Stomach (tissue), 4 donors: Measurements from ENCODE around the gene POLR1C.

Experiments
- CTCF ChIP-seq, 7 experiments: fragments of 450-650 bp in 4 of 7; fragments of 200-600 bp in 3 of 7; sonication (generic) in 3 of 7; IDR thresholded peaks; one replicate each; pipeline ENCODE4 v1.5.1; 2016 to 2019; ENCODE audit warnings: antibody characterized with exemption in 7 of 7, control low read depth in 2 of 7, mild to moderate bottlenecking in 1 of 7
- EP300 ChIP-seq: sonication (generic); formaldehyde crosslinking; IDR thresholded peaks from one replicate; pipeline ENCODE4 v1.6.1; 2017; ENCODE audit warnings: antibody characterized with exemption
- POLR2A ChIP-seq, 4 donors: fragments of 450-650 bp; IDR thresholded peaks; one replicate each; pipeline ENCODE4 v1.6.1; 2016; ENCODE audit warnings: antibody characterized with exemption in 4 of 4, control low read depth in 2 of 4, mild to moderate bottlenecking in 1 of 4, moderate library complexity in 1 of 4
- POLR2AphosphoS5 ChIP-seq, 3 donors: sonication (generic); formaldehyde crosslinking; IDR thresholded peaks; one replicate each; pipeline ENCODE4 v1.6.1; 2016; ENCODE audit warnings: antibody characterized with exemption in 3 of 3

DNA sequence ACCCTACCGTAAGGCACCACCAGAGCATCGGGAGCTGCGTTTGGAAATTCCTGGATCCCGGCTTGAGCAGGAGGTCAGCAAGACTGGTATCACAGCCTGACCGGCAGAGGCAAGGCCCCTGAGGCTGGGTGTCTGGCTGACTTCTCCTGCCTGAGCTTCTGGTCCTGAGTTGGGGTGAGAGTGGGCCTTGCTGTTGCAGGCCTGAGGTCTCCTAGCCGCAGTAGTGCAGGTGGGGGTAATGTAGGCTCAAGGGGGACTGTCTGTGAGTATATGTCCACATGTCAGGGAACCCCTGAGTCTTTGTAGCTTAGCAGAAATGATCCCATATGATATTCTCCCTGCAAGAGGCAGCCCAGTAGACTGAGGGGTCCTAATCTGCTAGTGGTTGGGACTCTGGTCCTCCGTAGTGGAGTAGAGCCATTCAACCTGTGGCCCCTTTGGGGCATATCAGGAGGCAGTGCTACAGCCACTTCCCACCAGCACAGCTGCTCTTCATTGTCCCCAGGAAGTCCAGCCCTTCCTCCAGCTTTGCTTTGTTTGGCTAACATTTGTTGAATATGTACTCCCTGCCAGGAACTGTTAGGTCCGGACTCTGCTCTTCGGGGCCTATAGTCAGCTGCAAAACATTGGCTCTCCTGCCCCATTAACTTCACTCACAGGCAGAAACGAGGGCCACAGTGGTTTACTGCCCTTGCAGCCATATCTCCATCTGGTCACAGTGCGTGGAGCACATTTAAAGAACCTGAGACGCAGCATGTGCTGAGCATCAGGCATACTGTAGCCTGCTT, 17.7 kb upstream of the POLR1C start:
- TF ChIP-seq POLR2A (IDR thresholded peaks at IDR 0.05) (no peak), CTCF (IDR thresholded peaks at IDR 0.05) (no peak), POLR2AphosphoS5 (IDR thresholded peaks at IDR 0.05) (no peak), EP300 (no peak)
